HUES64 (cell line): ENCODE data around the gene SDK1.

Experiments
- H3K27ac ChIP-seq: 2 replicates; pipeline ENCODE4 v1.7.0; 2013; ENCODE audit warnings: low read depth, low read length, inconsistent platforms
- H3K27me3 ChIP-seq: 2 replicates; pipeline ENCODE4 v1.6.1; 2013; ENCODE audit warnings: mild to moderate bottlenecking, low read length; ENCODE audit not compliant: insufficient read depth
- H3K36me3 ChIP-seq: 2 replicates; pipeline ENCODE4 v1.6.1; 2013; ENCODE audit warnings: mild to moderate bottlenecking, low read length; ENCODE audit not compliant: insufficient read depth
- H3K4me1 ChIP-seq: 2 replicates; pipeline ENCODE4 v1.6.1; 2013; ENCODE audit warnings: mild to moderate bottlenecking, low read length, moderate library complexity; ENCODE audit not compliant: insufficient read depth
- H3K4me3 ChIP-seq: 2 replicates; pipeline ENCODE4 v1.5.1; 2013; ENCODE audit warnings: mild to moderate bottlenecking, low read length, moderate library complexity
- H3K9ac ChIP-seq: 2 replicates; pipeline ENCODE4 v1.6.1; 2013; ENCODE audit warnings: mild to moderate bottlenecking, low read depth, low read length
- H3K9me3 ChIP-seq: 2 replicates; pipeline ENCODE4 v1.6.1; 2013; ENCODE audit warnings: low read depth, low read length; ENCODE audit not compliant: insufficient read depth
- WGBS: fragments of 150-250, 120-280 bp; methylation state at CpG from one replicate; pipeline ENCODE4 v1.1.7; 2013; ENCODE audit warnings: missing lambda C conversion rate; 5-methylcytosine and 5-hydroxymethylcytosine counted together

The SDK1 gene

GRCh38 chr7:3899559-3899991 is 598.5 kb downstream of the SDK1 start:
- no peaks in the 10 kb centered on the region for H3K36me3 ChIP-seq
- H3K9me3 ChIP-seq = no peaks in the 10 kb centered on the region
- no peaks in the 10 kb centered on the region for H3K27me3 ChIP-seq
- no peak overlapping the region for H3K4me3 ChIP-seq
- no peak overlapping the region for H3K9ac ChIP-seq
- H3K4me1 ChIP-seq = 0 out of 2 replicates have a peak, but pooled peaks cover 2% of the 10 kb centered on the region
- 84% methylated on average over 9 of the region's 9 CpGs for WGBS
- H3K27ac ChIP-seq = no peak overlapping the region

GRCh38 chr7:3908153-3908552 is 607.1 kb downstream of the SDK1 start:
- no peaks in the 10 kb centered on the region for H3K4me1 ChIP-seq
- no peak overlapping the region for H3K27ac ChIP-seq
- H3K36me3 ChIP-seq = no peaks in the 10 kb centered on the region
- no peaks in the 10 kb centered on the region for H3K27me3 ChIP-seq
- H3K4me3 ChIP-seq = no peak overlapping the region
- H3K9ac ChIP-seq = no peak overlapping the region
- WGBS = 96% methylated on average over 19 of the region's 19 CpGs
- peaks cover 2% of the 10 kb centered on the region; the same call in 1 of the 2 replicates for H3K9me3 ChIP-seq

GRCh38 chr7:3909128-3909527 is 608.1 kb downstream of the SDK1 start:
- Histone ChIP-seq H3K27me3 (no peaks in the 10 kb centered on the region), H3K36me3 (no peaks in the 10 kb centered on the region), H3K9ac (no peak overlapping the region), H3K4me1 (no peaks in the 10 kb centered on the region), H3K27ac (no peak overlapping the region), H3K9me3 (peaks cover 2% of the 10 kb centered on the region; the same call in 1 of the 2 replicates), H3K4me3 (no peak overlapping the region)
- WGBS = 96% methylated on average over 7 of the region's 7 CpGs

GRCh38 chr7:3910054-3910453 is 609.0 kb downstream of the SDK1 start:
- Histone ChIP-seq H3K9me3 (peaks cover 2% of the 10 kb centered on the region; the same call in 1 of the 2 replicates), H3K4me3 (no peak overlapping the region), H3K9ac (no peak overlapping the region), H3K4me1 (no peaks in the 10 kb centered on the region), H3K27ac (no peak overlapping the region), H3K27me3 (no peaks in the 10 kb centered on the region), H3K36me3 (no peaks in the 10 kb centered on the region)
- 93% methylated on average over 6 of the region's 6 CpGs for WGBS

- no peak overlapping the region for H3K4me3 ChIP-seq
Measured at GRCh38 chr7:3911685-3912084, 610.6 kb downstream of the SDK1 start.

GRCh38 chr7:3912291-3912690 is 611.2 kb downstream of the SDK1 start:
- no peaks in the 10 kb centered on the region for H3K27me3 ChIP-seq
- H3K9ac ChIP-seq = no peak overlapping the region
- H3K4me3 ChIP-seq = no peak overlapping the region
- H3K27ac ChIP-seq = no peak overlapping the region
- H3K9me3 ChIP-seq = peaks cover 2% of the 10 kb centered on the region; the same call in 1 of the 2 replicates
- H3K4me1 ChIP-seq = no peaks in the 10 kb centered on the region
- WGBS = 91% methylated on average over 7 of the region's 7 CpGs
- H3K36me3 ChIP-seq = no peaks in the 10 kb centered on the region

More at GRCh38 chr7:3911685-3912084, 610.6 kb downstream of the SDK1 start:
- Histone ChIP-seq H3K9ac (no peak overlapping the region), H3K9me3 (peaks cover 2% of the 10 kb centered on the region; the same call in 1 of the 2 replicates), H3K4me1 (no peaks in the 10 kb centered on the region), H3K36me3 (no peaks in the 10 kb centered on the region), H3K27me3 (no peaks in the 10 kb centered on the region), H3K27ac (no peak overlapping the region)
- WGBS = 85% methylated on average over 4 of the region's 4 CpGs

GRCh38 chr7:3914051-3914775 is 613.2 kb downstream of the SDK1 start:
- H3K4me1 ChIP-seq = no peaks in the 10 kb centered on the region
- H3K36me3 ChIP-seq = no peaks in the 10 kb centered on the region
- no peak overlapping the region for H3K9ac ChIP-seq
- no peaks in the 10 kb centered on the region for H3K27me3 ChIP-seq
- H3K4me3 ChIP-seq = no peak overlapping the region
- no peak overlapping the region for H3K27ac ChIP-seq
- WGBS = 95% methylated on average over 8 of the region's 8 CpGs
- peaks cover 2% of the 10 kb centered on the region; the same call in 1 of the 2 replicates for H3K9me3 ChIP-seq

GRCh38 chr7:3915337-3915878 is 614.4 kb downstream of the SDK1 start:
- Histone ChIP-seq H3K4me3 (no peak overlapping the region), H3K27me3 (no peaks in the 10 kb centered on the region), H3K9me3 (peaks cover 2% of the 10 kb centered on the region; the same call in 1 of the 2 replicates), H3K27ac (no peak overlapping the region), H3K36me3 (no peaks in the 10 kb centered on the region), H3K9ac (no peak overlapping the region), H3K4me1 (no peaks in the 10 kb centered on the region)
- WGBS = 93% methylated on average over 6 of the region's 9 CpGs

GRCh38 chr7:3916146-3916545 is 615.1 kb downstream of the SDK1 start:
- peaks cover 2% of the 10 kb centered on the region; the same call in 1 of the 2 replicates for H3K9me3 ChIP-seq
- H3K27me3 ChIP-seq = no peaks in the 10 kb centered on the region
- no peaks in the 10 kb centered on the region for H3K4me1 ChIP-seq
- no peak overlapping the region for H3K9ac ChIP-seq
- H3K27ac ChIP-seq = no peak overlapping the region
- no peak overlapping the region for H3K4me3 ChIP-seq
- 83% methylated on average over 1 of the region's 1 CpG for WGBS
- no peaks in the 10 kb centered on the region for H3K36me3 ChIP-seq

GRCh38 chr7:3917436-3917835 is 616.4 kb downstream of the SDK1 start:
- Histone ChIP-seq H3K27ac (no peak overlapping the region), H3K9ac (no peak overlapping the region), H3K9me3 (no peaks in the 10 kb centered on the region), H3K4me3 (no peak overlapping the region), H3K4me1 (peaks cover 4% of the 10 kb centered on the region), H3K36me3 (no peaks in the 10 kb centered on the region), H3K27me3 (no peaks in the 10 kb centered on the region)
- 92% methylated on average over 4 of the region's 4 CpGs for WGBS

GRCh38 chr7:3918576-3918975 is 617.5 kb downstream of the SDK1 start:
- H3K4me1 ChIP-seq = peaks cover 6% of the 10 kb centered on the region
- no peaks in the 10 kb centered on the region for H3K27me3 ChIP-seq
- WGBS = 96% methylated on average over 8 of the region's 8 CpGs
- H3K9me3 ChIP-seq = no peaks in the 10 kb centered on the region
- no peak overlapping the region for H3K4me3 ChIP-seq
- no peak overlapping the region for H3K9ac ChIP-seq
- H3K36me3 ChIP-seq = no peaks in the 10 kb centered on the region
- no peak overlapping the region for H3K27ac ChIP-seq
